Stimulated activated CD4-positive, alpha-beta T cell treated with anti-CD3 and anti-CD28 coated beads, Interleukin-15, amount 100 ng/mL, for 24 hours (primary cell): Measurements from ENCODE around the gene GAGE1.
"Not testable (repeated sequence)": the region's sequence is repeated elsewhere in the genome, so short reads cannot be mapped to it uniquely, and the experiment has no call there.

ENCODE experiments used
- DNase-seq: peaks from one replicate; pipeline ENCODE4 v3.0.0-alpha.2; 2020

The GAGE1 gene

GRCh38 chrX:49598720-49599119 lies at the start of gene GAGE1:
TSS of gene GAGE1 (plus strand) at chrX:49599020. CDS start at chrX:49600175, 1,155 bp downstream.
- not testable (repeated sequence) for DNase-seq

GRCh38 chrX:49550989-49551388 lies 47.8 kb upstream of the GAGE1 start, which contains the start of gene GAGE12E:
TSS of gene GAGE12E (plus strand) at chrX:49551289. CDS start at chrX:49552444, 1,155 bp downstream.
- DNase-seq = not testable (repeated sequence)

- not testable (repeated sequence) for DNase-seq
Measured at GRCh38 chrX:49560542-49560941, 38.3 kb upstream of the GAGE1 start, which contains the start of gene GAGE12F. TSS of gene GAGE12F (plus strand) at chrX:49560842. CDS start at chrX:49561997, 1,155 bp downstream.

- DNase-seq = not testable (repeated sequence)
Measured at GRCh38 chrX:49568728-49569127, 30.1 kb upstream of the GAGE1 start.

- not testable (repeated sequence) for DNase-seq
Measured at GRCh38 chrX:49569152-49569551, 29.7 kb upstream of the GAGE1 start.

GRCh38 chrX:49570100-49570499 lies 28.7 kb upstream of the GAGE1 start, which contains the start of gene GAGE12G:
TSS of gene GAGE12G (plus strand) at chrX:49570400. CDS start at chrX:49571555, 1,155 bp downstream.
- DNase-seq = not testable (repeated sequence)

GRCh38 chrX:49579649-49580048 lies 19.2 kb upstream of the GAGE1 start, which contains the start of gene GAGE12H:
TSS of gene GAGE12H (plus strand) at chrX:49579949. CDS start at chrX:49581104, 1,155 bp downstream.
- not testable (repeated sequence) for DNase-seq

- DNase-seq = not testable (repeated sequence)
Measured at GRCh38 chrX:49589196-49589595, 9.6 kb upstream of the GAGE1 start, which contains the start of gene GAGE2A. TSS of gene GAGE2A (plus strand) at chrX:49589496. CDS start at chrX:49590651, 1,155 bp downstream.

GRCh38 chrX:49589769-49590478 lies 8.9 kb upstream of the GAGE1 start:
- peak; percentile 3 for DNase-seq

GRCh38 chrX:49590488-49590887 lies 8.3 kb upstream of the GAGE1 start:
- DNase-seq = not testable (repeated sequence)

GRCh38 chrX:49610718-49611310 lies 12.0 kb downstream of the GAGE1 start:
- DNase-seq = no peak

GRCh38 chrX:49618574-49618973 lies 19.8 kb downstream of the GAGE1 start:
- no peak for DNase-seq

- DNase-seq = peak; percentile 34
Measured at GRCh38 chrX:49627086-49627777, 28.4 kb downstream of the GAGE1 start.

GRCh38 chrX:49644991-49645637 lies 46.3 kb downstream of the GAGE1 start:
- no peak for DNase-seq

- no peak for DNase-seq
Measured at GRCh38 chrX:49656533-49656932, 57.7 kb downstream of the GAGE1 start.
